Retinal pigment epithelial cell (primary cell): ENCODE results near the gene PARS2.
A peak's percentile ranks its signal among the peaks of the same experiment; 100 is the strongest.

ENCODE experiments used
- DNase-seq: peaks from one replicate; pipeline ENCODE4 v3.0.0-alpha.2; 2010; ENCODE audit warnings: low read depth
- H3K4me3 ChIP-seq: 2 replicates; pipeline ENCODE4 v1.5.1; 2011; ENCODE audit warnings: mild to moderate bottlenecking, low read length, control low read depth, moderate library complexity
- TF ChIP-seq, protein P1 (sequence below): conservative IDR thresholded peaks from 2 replicates; pipeline ENCODE4 v1.5.1; 2011; ENCODE audit warnings: low read depth, low read length, control low read depth, inconsistent platforms

Gene PARS2

DNA sequence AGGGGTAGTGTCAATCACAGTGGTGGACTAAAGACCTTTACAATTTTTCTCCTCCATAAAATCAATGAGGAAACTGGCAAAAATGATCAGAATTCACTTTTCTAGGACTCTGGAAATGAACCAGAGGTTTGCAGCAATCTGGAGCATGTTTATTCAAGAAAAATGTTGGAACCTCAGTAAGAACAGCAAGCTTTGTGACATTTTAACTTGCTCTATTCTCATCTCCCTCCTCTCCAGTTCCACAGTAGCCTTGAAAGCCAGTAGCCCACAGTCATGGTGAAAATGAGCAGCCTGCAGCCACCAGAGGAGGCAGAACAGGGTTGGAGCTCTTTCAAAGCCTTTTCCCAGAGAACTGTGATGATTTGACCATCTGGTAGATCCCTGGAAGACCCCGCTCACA, 39.6 kb downstream of the PARS2 start:
- DNase-seq = no peak
- no peak overlapping the region for H3K4me3 ChIP-seq
- TF ChIP-seq, protein P1, sequence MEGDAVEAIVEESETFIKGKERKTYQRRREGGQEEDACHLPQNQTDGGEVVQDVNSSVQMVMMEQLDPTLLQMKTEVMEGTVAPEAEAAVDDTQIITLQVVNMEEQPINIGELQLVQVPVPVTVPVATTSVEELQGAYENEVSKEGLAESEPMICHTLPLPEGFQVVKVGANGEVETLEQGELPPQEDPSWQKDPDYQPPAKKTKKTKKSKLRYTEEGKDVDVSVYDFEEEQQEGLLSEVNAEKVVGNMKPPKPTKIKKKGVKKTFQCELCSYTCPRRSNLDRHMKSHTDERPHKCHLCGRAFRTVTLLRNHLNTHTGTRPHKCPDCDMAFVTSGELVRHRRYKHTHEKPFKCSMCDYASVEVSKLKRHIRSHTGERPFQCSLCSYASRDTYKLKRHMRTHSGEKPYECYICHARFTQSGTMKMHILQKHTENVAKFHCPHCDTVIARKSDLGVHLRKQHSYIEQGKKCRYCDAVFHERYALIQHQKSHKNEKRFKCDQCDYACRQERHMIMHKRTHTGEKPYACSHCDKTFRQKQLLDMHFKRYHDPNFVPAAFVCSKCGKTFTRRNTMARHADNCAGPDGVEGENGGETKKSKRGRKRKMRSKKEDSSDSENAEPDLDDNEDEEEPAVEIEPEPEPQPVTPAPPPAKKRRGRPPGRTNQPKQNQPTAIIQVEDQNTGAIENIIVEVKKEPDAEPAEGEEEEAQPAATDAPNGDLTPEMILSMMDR = no peak

DNA sequence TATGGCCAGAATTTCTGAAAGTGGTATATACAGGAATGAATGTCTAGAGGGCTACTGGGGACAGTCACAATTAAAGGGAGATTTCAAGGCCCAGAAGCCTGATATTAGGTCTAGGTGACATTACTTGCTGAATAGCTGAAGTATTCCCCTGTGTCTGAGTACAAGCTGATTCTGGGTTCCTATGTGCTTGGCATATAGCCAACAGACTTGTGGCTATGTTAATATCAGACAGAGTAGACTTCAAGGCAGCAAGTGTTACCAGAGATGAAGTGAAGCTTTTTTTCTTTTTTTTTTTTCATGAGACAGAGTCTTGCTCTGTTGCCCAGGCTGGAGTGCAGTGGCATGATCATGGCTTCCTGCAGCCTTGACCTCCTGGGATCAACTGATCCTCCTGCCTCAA, 40.3 kb downstream of the PARS2 start:
- TF ChIP-seq, protein P1 = no peak
- no peak overlapping the region for H3K4me3 ChIP-seq
- no peak for DNase-seq

DNA sequence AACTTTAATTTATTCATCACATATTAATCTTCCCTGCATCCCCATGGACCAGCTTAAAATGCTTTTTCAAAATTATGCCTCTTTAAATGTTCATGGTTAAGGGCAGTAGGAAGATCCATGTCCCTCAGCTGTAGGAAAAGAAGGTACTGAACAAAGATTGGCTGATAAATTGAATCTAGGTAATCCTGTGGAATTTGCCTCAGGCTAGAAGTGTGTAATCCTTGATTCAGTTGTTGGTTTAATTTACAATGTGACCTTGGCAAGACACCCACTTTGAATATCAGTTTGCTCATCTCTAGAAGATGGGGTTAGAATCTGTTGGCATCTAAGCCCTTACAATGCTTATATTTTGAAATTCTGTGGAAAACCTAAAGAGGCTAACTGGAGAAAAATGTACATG, 42.6 kb downstream of the PARS2 start:
- no peak for DNase-seq
- TF ChIP-seq, protein P1 = no peak

DNA sequence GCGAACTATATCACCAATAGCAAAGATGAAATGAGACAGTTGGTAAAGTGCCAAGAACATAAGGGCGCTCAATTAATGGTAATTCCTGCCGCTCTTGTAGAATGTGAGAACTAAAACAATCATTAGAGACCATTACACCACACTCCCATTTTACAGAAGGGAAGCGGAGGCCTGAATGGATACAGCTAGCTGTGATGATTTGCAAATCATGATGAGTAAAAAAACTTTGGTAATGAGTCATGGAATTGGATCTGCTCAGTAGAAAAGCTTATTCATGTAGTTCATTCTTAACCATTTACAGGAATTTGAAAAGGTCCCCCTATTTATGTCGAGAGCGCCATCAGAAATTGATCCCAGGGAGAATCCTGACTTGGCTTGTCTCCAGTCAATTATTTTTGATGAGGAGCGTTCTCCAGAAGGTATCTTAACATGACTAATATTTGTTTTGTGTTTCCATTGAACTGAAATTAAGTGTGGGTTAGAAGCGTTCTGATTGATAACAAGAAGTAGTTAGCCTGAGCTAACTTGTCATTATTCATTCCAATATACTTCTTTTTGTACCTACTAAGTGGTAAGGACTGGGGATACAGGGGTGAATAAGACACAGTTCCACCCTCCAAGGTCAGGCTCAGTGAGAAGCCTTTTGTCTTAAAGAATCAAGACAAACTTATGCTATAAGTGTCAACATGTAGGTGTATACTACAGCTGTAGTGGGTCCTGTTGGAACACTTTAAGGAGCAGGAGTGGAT, 47.9 kb downstream of the PARS2 start:
- peak overlapping the region; percentile 91 for H3K4me3 ChIP-seq

More for the DNA sequence above, 42.6 kb downstream of the PARS2 start:
- no peak overlapping the region for H3K4me3 ChIP-seq

DNA sequence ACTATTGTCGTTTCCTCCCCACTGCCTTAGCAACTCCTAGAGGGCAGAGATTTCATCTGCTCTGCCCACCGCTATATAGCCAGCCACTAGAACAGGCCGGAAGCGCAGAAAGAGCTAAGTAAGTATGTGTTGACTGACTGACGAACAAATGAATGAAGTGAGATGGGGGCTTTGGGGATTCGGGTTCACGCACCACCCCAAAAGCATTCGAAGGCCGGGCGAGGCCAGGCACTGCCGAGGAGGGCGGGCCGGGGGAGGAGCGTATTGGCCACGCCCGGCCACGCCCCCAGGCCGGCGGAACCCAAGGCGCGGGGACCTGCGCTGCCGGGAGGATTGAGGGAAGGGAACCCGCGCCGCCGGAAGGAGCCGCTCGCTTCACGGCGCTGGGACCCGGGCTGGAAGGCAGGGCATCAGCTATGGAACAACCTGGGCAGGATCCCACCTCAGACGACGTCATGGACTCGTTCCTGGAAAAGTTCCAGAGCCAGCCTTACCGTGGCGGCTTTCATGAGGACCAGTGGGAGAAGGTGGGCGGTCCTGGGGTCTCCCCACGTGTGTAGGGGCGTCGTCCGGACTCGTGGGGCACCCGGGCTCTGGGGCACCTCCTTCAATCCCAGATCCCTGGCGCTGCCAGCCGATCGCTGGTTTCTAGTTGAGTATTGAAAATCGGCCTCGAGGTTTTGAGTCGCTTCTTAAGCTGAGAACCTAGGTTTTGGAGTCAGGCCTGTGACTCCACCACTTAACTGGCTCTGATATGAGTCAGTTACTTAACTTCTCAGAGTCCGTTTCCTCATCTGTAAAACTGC, 48.6 kb downstream of the PARS2 start, which contains the start of gene TTC4:
Gene TTC4, plus strand, starts transcription at position 369 of the 806 bp plus-strand sequence. Its CDS starts 48 bp downstream, at position 417.
- H3K4me3 ChIP-seq = peak within 1 kb of the TSS; percentile 91
- peak; percentile 34 for DNase-seq
- TF ChIP-seq, protein P1 = no peak

More for the DNA sequence above, 47.9 kb downstream of the PARS2 start:
- TF ChIP-seq, protein P1 = no peak
- DNase-seq = no peak

DNA sequence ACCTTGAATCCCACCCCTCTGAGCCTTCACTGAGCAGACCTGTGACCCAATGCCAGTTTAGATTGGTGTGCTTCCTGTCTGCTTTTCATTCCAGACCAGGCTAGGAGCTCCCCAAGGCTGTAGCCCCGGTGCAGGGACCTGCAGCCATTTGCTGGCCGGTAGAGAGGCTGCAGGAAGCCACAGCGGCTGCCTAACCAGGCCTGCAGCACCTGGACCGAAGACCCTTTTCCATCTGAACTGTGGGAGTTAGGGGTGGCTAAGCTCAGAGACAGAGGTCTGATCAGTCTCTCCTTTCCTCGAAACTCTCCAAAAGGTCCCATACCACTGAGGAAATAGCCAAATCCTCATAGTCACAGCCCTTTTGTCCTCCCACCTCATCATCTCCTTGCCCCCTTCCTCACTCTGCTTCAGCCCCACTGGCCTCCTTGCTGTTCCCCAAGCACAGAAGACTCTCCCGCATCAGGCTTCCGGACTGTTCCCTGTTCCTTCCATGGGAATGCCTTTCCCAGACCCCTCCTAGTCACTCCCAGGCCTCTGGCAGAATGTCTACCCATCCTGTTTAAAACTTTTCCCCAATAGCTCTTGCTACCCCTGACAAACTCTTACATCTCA, 49.3 kb downstream of the PARS2 start:
- no peak for DNase-seq
- H3K4me3 ChIP-seq = peak overlapping the region; percentile 91
- TF ChIP-seq, protein P1 = no peak
